GM10248 (cell line): Measurements from ENCODE around the gene SUCO.

Experiments used
- CTCF ChIA-PET: fragments of 300-600 bp; sonication (Branson Sonifier 250); formaldehyde crosslinking; extraction: SDS; loops from one replicate; lab custom pipeline; 2021; ENCODE audit warnings: antibody characterized with exemption; lab: Yijun Ruan, JAX
- POLR2A ChIA-PET: fragments of 350-650 bp; sonication (Branson Sonifier 250); formaldehyde crosslinking; extraction: SDS; loops from one replicate; lab custom pipeline; 2020; ENCODE audit warnings: antibody characterized with exemption; lab: Yijun Ruan, JAX
- DNase-seq: peaks from one replicate; pipeline ENCODE4 v3.0.0; 2012; ENCODE audit errors: extremely low spot score
- TF ChIP-seq, protein P1 (sequence below): IDR thresholded peaks from 2 replicates; pipeline ENCODE4 v1.5.1; 2012; ENCODE audit warnings: mild to moderate bottlenecking, low read depth; ENCODE audit errors: extremely low read depth, missing control alignments, control extremely low read depth

The SUCO gene

DNA sequence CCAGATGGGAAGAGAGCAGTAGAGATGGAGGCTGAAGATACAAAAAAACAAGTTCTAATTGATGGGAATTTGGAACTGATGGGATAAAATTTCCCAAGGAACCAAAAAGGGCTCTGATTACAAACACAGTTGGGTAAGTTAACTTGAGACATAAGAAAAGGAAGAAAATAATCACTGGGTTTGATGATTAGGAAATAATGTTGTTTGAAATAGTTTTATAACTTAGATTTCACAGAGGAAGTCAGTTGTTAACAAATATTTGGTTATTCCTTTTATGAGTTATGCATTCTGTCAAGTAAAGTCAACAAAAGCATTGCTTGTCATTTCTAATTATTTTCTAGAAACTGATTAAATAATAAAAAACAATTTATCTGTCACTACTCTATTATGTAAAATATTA is 20.4 kb upstream of the SUCO start:
- ChIA-PET CTCF (no interaction called here), POLR2A (no interaction called here)
- DNase-seq, result no peak
- TF ChIP-seq, protein P1, sequence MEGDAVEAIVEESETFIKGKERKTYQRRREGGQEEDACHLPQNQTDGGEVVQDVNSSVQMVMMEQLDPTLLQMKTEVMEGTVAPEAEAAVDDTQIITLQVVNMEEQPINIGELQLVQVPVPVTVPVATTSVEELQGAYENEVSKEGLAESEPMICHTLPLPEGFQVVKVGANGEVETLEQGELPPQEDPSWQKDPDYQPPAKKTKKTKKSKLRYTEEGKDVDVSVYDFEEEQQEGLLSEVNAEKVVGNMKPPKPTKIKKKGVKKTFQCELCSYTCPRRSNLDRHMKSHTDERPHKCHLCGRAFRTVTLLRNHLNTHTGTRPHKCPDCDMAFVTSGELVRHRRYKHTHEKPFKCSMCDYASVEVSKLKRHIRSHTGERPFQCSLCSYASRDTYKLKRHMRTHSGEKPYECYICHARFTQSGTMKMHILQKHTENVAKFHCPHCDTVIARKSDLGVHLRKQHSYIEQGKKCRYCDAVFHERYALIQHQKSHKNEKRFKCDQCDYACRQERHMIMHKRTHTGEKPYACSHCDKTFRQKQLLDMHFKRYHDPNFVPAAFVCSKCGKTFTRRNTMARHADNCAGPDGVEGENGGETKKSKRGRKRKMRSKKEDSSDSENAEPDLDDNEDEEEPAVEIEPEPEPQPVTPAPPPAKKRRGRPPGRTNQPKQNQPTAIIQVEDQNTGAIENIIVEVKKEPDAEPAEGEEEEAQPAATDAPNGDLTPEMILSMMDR, result no peak

DNA sequence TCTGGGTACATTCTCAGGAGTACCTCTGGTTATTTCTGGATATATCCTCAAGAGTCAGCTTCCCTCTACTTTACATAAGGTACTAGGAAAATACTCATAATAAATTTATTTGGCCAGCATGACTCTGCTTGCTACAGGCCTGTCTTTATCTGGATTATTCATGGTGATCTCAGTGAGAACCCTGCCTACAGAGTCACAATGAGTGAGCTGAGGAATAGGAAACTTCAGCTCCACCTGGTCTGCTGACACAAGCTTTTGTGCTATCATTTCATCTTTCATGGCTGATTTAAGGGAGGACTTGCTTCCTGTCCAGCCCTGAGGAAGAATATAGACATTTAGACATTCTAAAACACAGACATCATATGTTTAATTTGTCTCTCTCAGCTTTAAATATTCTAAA is 19.5 kb upstream of the SUCO start:
- TF ChIP-seq, protein P1, result no peak
- CTCF ChIA-PET, result no interaction called here
- no peak for DNase-seq
- POLR2A ChIA-PET, result no interaction called here

DNA sequence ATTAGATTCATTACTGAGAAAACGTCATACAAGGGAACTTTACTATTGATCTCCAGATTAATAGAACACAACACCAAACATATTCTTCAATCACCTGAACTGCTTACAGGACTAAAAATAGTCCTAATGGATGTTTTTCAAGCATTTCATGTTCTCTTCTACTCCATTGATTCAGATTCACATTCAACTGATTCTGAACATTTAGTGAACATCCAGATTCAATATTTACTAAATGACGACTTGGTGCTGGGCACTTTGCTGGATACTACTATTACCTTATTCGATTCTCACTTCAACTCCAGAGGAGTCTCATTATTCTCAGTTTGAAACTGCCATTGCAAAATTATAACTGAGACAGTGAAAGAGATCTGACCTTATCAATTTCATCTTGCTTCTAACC is 18.8 kb upstream of the SUCO start:
- DNase-seq, result no peak
- TF ChIP-seq, protein P1, result no peak
- CTCF ChIA-PET, result no interaction called here
- POLR2A ChIA-PET, result no interaction called here

DNA sequence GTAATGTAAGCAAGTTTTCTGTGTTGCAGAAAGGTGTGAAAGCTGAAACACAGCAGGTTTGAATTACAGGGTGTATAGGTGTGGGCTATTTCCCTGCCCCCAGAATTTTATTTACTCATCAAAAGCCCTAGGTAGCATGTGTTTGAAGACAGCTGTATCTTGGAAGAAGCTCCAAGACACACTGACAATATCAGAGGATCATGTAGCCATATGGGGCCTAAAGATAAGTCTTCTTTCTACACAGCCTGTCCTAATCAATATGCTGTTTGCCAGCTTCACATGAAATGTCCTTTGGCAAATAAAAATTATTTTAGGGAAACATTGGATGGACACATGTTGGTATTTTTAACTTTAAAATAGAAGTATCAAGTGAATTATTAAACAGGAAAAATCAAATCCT is 17.5 kb upstream of the SUCO start:
- CTCF ChIA-PET, result interaction anchor here (1.3 kb wide), 1 partner anchor 19 kb away, joined by 3 read pairs; no protein-coding TSS in a partner anchor
- no peak for DNase-seq
- TF ChIP-seq, protein P1, result no peak
- POLR2A ChIA-PET, result no interaction called here

DNA sequence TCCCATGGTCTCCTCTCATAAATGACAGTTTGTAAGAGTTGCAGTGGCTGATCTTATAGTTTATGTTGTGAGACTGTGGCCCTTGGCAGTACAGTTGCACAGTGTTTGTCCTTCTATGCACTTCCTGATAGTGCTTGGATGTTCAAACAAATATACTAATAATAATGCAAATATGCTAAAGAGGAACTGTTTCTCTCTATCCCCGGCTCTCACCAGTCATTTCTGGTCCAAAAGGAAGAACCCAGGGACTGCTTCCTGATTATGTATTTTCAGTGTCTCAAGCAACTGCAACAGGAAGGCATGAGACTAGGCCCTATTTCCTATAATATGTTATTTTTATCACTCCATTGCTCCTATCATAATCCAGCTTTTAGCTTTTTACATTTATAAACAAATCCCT is 17.0 kb upstream of the SUCO start:
- TF ChIP-seq, protein P1, result no peak
- no peak for DNase-seq
- ChIA-PET POLR2A (no interaction called here), CTCF (interaction anchor here (1.3 kb wide), 1 partner anchor 18 kb away, joined by 3 read pairs; no protein-coding TSS in a partner anchor)

DNA sequence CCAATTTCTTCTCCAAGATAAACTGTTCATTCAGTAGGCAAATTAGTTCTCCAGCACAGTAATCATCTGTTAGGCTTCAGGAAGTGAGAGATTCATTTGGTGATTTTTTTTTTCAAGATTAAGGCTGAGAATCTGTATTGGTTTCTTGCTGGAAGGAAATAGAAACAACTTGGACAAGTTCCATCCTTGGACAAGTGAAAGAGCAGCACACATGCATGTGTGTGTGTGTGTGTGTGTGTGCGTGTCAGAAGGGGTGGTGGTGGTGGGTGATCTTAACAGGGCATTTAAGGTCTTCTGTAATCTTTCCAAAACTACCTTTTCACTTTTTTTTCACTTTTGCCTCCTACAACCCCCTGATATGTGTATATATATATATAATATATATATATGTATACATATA is 15.9 kb upstream of the SUCO start:
- POLR2A ChIA-PET, result no interaction called here
- DNase-seq, result no peak
- TF ChIP-seq, protein P1, result no peak
- CTCF ChIA-PET, result no interaction called here

DNA sequence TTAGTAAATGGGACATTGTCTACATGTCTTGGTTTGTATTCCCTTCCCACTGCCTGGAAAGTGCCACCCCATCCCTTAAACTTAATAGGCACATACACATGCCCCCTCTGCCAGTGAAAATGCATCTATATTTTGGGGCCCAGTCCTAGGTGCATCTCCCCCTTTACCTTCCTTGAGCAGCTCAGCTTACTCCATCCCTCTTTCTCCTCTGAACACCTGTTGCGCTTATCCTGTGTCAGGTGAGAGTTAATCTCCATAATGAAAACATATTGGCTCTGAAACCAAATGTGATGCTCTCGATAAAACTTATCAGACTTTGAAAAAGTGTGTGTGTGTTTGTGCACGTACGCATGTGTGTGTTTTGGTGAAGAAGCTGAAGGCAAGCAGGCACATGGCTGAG is 15.4 kb upstream of the SUCO start:
- ChIA-PET POLR2A (no interaction called here), CTCF (no interaction called here)
- no peak for DNase-seq
- TF ChIP-seq, protein P1, result no peak
